Stimulated activated CD8-positive, alpha-beta memory T cell treated with anti-CD3 and anti-CD28 coated beads, Interleukin-4, amount 100 ng/mL, for 1 hour (primary cell): ENCODE measurements around the gene TMEM167A.
A peak's percentile ranks its signal among the peaks of the same experiment; 100 is the strongest.

ENCODE experiments used
- DNase-seq, 2 donors: peaks; one replicate each; pipeline ENCODE4 v3.0.0-alpha.2; 2020; ENCODE audit warnings: low read depth in 2 of 2, low spot score in 1 of 2

The TMEM167A gene

GRCh38 chr5:83076742-83077661, at the start of gene TMEM167A, which contains the start of gene XRCC4:
TSS of gene TMEM167A (minus strand) at chr5:83077394. CDS start at chr5:83077323, 71 bp downstream.
TSS of gene XRCC4 (plus strand) at chr5:83077547. CDS start at chr5:83104920, 27,373 bp downstream.
- DNase-seq = peak; percentile 77 to 88

GRCh38 chr5:83126501-83126900, 49.3 kb upstream of the TMEM167A start:
- DNase-seq = no peak

- no peak for DNase-seq
Observed at GRCh38 chr5:83125560-83125959, 48.4 kb upstream of the TMEM167A start.

GRCh38 chr5:83124593-83124992, 47.4 kb upstream of the TMEM167A start:
- no peak for DNase-seq

- no peak for DNase-seq
Observed at GRCh38 chr5:83118976-83119375, 41.8 kb upstream of the TMEM167A start.

GRCh38 chr5:83118471-83118870, 41.3 kb upstream of the TMEM167A start:
- no peak for DNase-seq

GRCh38 chr5:83115816-83116215, 38.6 kb upstream of the TMEM167A start:
- DNase-seq = no peak

- no peak for DNase-seq
Observed at GRCh38 chr5:83109380-83109779, 32.2 kb upstream of the TMEM167A start.

GRCh38 chr5:83107692-83108420, 30.7 kb upstream of the TMEM167A start:
- no peak for DNase-seq

- no peak for DNase-seq
Observed at GRCh38 chr5:83104021-83104420, 26.8 kb upstream of the TMEM167A start.

- DNase-seq = no peak
Observed at GRCh38 chr5:83102364-83102980, 25.3 kb upstream of the TMEM167A start.

GRCh38 chr5:83101514-83101913, 24.3 kb upstream of the TMEM167A start:
- no peak for DNase-seq

- no peak for DNase-seq
Observed at GRCh38 chr5:83099445-83099844, 22.3 kb upstream of the TMEM167A start.

- DNase-seq = no peak
Observed at GRCh38 chr5:83099001-83099400, 21.8 kb upstream of the TMEM167A start.

GRCh38 chr5:83097689-83098231, 20.6 kb upstream of the TMEM167A start:
- DNase-seq = no peak

- no peak for DNase-seq
Observed at GRCh38 chr5:83096660-83097339, 19.6 kb upstream of the TMEM167A start.

- no peak for DNase-seq
Observed at GRCh38 chr5:83095957-83096539, 18.9 kb upstream of the TMEM167A start.

GRCh38 chr5:83095163-83095956, 18.2 kb upstream of the TMEM167A start:
- DNase-seq = no peak

GRCh38 chr5:83093692-83094091, 16.5 kb upstream of the TMEM167A start:
- DNase-seq = no peak

GRCh38 chr5:83092619-83093018, 15.4 kb upstream of the TMEM167A start:
- DNase-seq = no peak
